ENCODE data around the gene MRPS18A.

DNA sequence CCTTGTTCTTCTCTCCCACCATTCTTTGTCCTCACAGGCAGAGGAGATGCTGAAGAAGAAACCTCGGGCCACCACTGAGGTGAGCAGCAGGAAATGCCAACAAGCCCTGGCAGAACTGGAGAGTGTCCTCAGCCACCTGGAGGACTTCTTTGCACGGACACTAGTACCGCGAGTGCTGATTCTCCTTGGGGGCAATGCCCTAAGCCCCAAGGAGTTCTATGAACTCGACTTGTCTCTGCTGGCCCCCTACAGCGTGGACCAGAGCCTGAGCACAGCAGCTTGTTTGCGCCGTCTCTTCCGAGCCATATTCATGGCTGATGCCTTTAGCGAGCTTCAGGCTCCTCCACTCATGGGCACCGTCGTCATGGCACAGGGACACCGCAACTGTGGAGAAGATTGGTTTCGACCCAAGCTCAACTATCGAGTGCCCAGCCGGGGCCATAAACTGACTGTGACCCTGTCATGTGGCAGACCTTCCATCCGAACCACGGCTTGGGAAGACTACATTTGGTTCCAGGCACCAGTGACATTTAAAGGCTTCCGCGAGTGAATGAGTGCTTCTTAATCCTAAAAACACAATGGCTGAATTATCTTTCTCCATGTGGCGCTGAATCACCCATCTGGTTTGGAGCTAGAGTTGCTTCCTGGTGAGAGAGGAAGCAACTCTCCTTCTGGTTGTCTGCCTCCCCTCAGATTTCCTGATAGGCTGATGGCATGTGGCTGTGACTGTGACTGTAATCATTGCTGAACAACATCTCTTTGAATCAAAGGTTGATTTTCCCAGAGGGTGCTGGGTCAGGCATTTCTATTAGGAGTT, 47.4 kb downstream of the MRPS18A start:
- TF ChIP-seq CTCF (IDR thresholded peaks at IDR 0.05; ENCODE audit: insufficient read depth, low read length, poor library complexity, severe bottlenecking) (no peak), EZH2phosphoT487 (conservative IDR thresholded peaks at IDR 0.05; ENCODE audit: low read length) (no peak)
